HCT116 (cell line): ENCODE data around the gene PDE4D. TPM values are rescaled to one million over a fixed set of nuclear protein-coding genes. Genes with fewer than 3 reads are reported as not detected.

Experiments
- ATAC-seq: fragments of 200-7000 bp; cut with Tn5 transposase; 2 replicates; pipeline ENCODE4 v1.9.1; 2020; ENCODE audit warnings: mild to moderate bottlenecking, moderate library complexity
- BruUV-seq: library from RNA; stranded (reverse); fragments of 400-500 nt; replicated peaks from 2 replicates; lab custom pipeline; 2021; lab: Mats Ljungman, UMichigan
- CTCF ChIA-PET: fragments of 300-600 bp; sonication (Branson Sonifier 250); formaldehyde crosslinking; loops from one replicate; lab custom pipeline; 2021; ENCODE audit warnings: antibody characterized with exemption; lab: Charles Lee
- POLR2A ChIA-PET: fragments of 300-600, 350-600 bp; sonication (Branson Sonifier 250); formaldehyde crosslinking; loops from one replicate; lab custom pipeline; 2021; ENCODE audit warnings: antibody characterized with exemption; lab: Charles Lee
- RAD21 ChIA-PET, 2 experiments: fragments of 300-600 bp; sonication (Branson Sonifier 250); formaldehyde crosslinking; loops; one replicate each; lab custom pipeline; 2023; ENCODE audit warnings: low total read pairs in 2 of 2; ENCODE audit not compliant: uncharacterized antibody in 2 of 2, unreplicated experiment in 2 of 2, low non-redundant PET in 1 of 2; lab: Charles Lee
- DNase-seq: peaks from one replicate; pipeline ENCODE4 v3.0.0-alpha.2; 2010; ENCODE audit warnings: low read depth, low spot score
- H2AFZ ChIP-seq: fragments of 200-600 bp; shearing (Covaris generic), sonication (generic); 2 replicates; pipeline ENCODE4 v1.6.1; 2017; ENCODE audit warnings: low read depth, mixed run types, mixed read lengths, antibody characterized with exemption, low read length; ENCODE audit not compliant: poor library complexity, severe bottlenecking
- H3K27ac ChIP-seq: 2 replicates; pipeline ENCODE4 v1.5.1; 2012; ENCODE audit warnings: low read depth, low read length
- H3K27me3 ChIP-seq: fragments of 200-600 bp; sonication (generic); 2 replicates; pipeline ENCODE4 v1.6.1; 2016; ENCODE audit warnings: mixed run types, low read length, mixed read lengths; ENCODE audit not compliant: insufficient read depth
- H3K36me3 ChIP-seq, 2 experiments: fragments of 200-500 bp in 1 of 2; fragments of 200-600 bp in 1 of 2; sonication (Bioruptor generic) in 1 of 2; sonication (generic) in 1 of 2; 2 replicates each; pipeline versions ENCODE4 v1.5.1 to v1.6.1; 2014 to 2016; ENCODE audit warnings: low read length in 2 of 2, inconsistent platforms in 1 of 2, mixed read lengths in 1 of 2, mixed run types in 1 of 2; ENCODE audit not compliant: insufficient read depth in 2 of 2, control insufficient read depth in 1 of 2
- H3K4me1 ChIP-seq, 2 experiments: fragments of 200-600 bp in 1 of 2; sonication (generic) in 1 of 2; 2 replicates each; pipeline versions ENCODE4 v1.5.1 to v1.6.1; 2012 to 2017; ENCODE audit warnings: low read length in 2 of 2, inconsistent platforms in 1 of 2, mild to moderate bottlenecking in 1 of 2, mixed read lengths in 1 of 2, mixed run types in 1 of 2, moderate library complexity in 1 of 2; ENCODE audit not compliant: insufficient read depth in 2 of 2, control insufficient read depth in 1 of 2
- H3K4me2 ChIP-seq: fragments of 200-600 bp; sonication (generic); 2 replicates; pipeline ENCODE4 v1.6.1; 2017; ENCODE audit warnings: mixed run types, low read length, mixed read lengths
- H3K4me3 ChIP-seq, 2 experiments: fragments of 200-600 bp in 1 of 2; sonication (generic) in 1 of 2; replicated peaks in 1 of 2; 2 replicates each; pipeline ENCODE4 v1.5.1; 2011 to 2016; ENCODE audit warnings: low read length in 2 of 2, control low read depth in 1 of 2, low read depth in 1 of 2, mild to moderate bottlenecking in 1 of 2, mixed read lengths in 1 of 2, mixed run types in 1 of 2
- H3K79me2 ChIP-seq: fragments of 200-600 bp; sonication (generic); 2 replicates; pipeline ENCODE4 v1.6.1; 2017; ENCODE audit warnings: mild to moderate bottlenecking, mixed run types, low read length, moderate library complexity, mixed read lengths; ENCODE audit not compliant: insufficient read depth
- H3K9ac ChIP-seq: fragments of 200-600 bp; sonication (generic); 2 replicates; pipeline ENCODE4 v1.6.1; 2016; ENCODE audit warnings: low read length, mixed read lengths
- H3K9me2 ChIP-seq: fragments of 200-600 bp; sonication (generic), shearing (Covaris generic); 2 replicates; pipeline ENCODE4 v1.6.1; 2017; ENCODE audit warnings: mixed run types, mild to moderate bottlenecking, moderate library complexity; ENCODE audit not compliant: insufficient read depth
- H3K9me3 ChIP-seq, 2 experiments: fragments of 200-500 bp in 1 of 2; fragments of 200-600 bp in 1 of 2; sonication (Bioruptor generic) in 1 of 2; sonication (generic) in 1 of 2; 2 replicates each; pipeline ENCODE4 v1.6.1; 2014 to 2017; ENCODE audit warnings: low read length in 2 of 2, mixed read lengths in 2 of 2, inconsistent platforms in 1 of 2, low read depth in 1 of 2, mild to moderate bottlenecking in 1 of 2, mixed run types in 1 of 2, moderate library complexity in 1 of 2; ENCODE audit not compliant: control insufficient read depth in 1 of 2, insufficient read depth in 1 of 2
- H4K20me1 ChIP-seq: fragments of 200-600 bp; sonication (generic), shearing (Covaris generic); 2 replicates; pipeline ENCODE4 v1.6.1; 2017; ENCODE audit warnings: mixed run types, mild to moderate bottlenecking, moderate library complexity; ENCODE audit not compliant: insufficient read depth
- CEBPB ChIP-seq: IDR thresholded peaks from 2 replicates; pipeline ENCODE4 v1.6.1; 2012; ENCODE audit warnings: low read depth
- EGR1 ChIP-seq: IDR thresholded peaks from 2 replicates; pipeline ENCODE4 v1.6.1; 2012; ENCODE audit warnings: low read depth
- ELF1 ChIP-seq: IDR thresholded peaks from 2 replicates; pipeline ENCODE4 v1.6.1; 2012; ENCODE audit warnings: low read depth, borderline replicate concordance
- FOSL1 ChIP-seq: IDR thresholded peaks from 2 replicates; pipeline ENCODE4 v1.6.1; 2012; ENCODE audit warnings: low read depth
- POLR2A ChIP-seq: IDR thresholded peaks from 2 replicates; pipeline ENCODE4 v1.7.0; 2011; ENCODE audit warnings: borderline replicate concordance; ENCODE audit not compliant: insufficient read depth, insufficient read length; ENCODE audit errors: extremely low read depth
- POLR2AphosphoS5 ChIP-seq: IDR thresholded peaks from 2 replicates; pipeline ENCODE4 v1.6.1; 2011; ENCODE audit warnings: mild to moderate bottlenecking, low read depth, low read length, moderate library complexity
- SRF ChIP-seq: IDR thresholded peaks from 2 replicates; pipeline ENCODE4 v1.6.1; 2012; ENCODE audit warnings: low read depth
- ZFX ChIP-seq: fragments of 450-650 bp; IDR thresholded peaks from 2 replicates; pipeline ENCODE4 v1.6.1; 2017
- intact Hi-C: fragments of 100-400 bp; cut with micrococcal nuclease; formaldehyde crosslinking; loops from 2 replicates; pipeline ENCODE4 v1.10.0; 2022
- total RNA-seq: library from RNA; stranded (reverse); gene quantifications from one replicate; pipeline ENCODE4 v1.2.1, GENCODE V29; 2021; ENCODE audit not compliant: unreplicated experiment
- TF ChIP-seq, protein P1 (sequence below): IDR thresholded peaks from 2 replicates; pipeline ENCODE4 v1.6.1; 2012; ENCODE audit warnings: low read depth
- TF ChIP-seq, protein P2 (sequence below): IDR thresholded peaks from 2 replicates; pipeline ENCODE4 v1.6.1; 2012

The PDE4D gene
- total RNA-seq, 1 experiment from 2014 or later: 1.1 TPM

DNA sequence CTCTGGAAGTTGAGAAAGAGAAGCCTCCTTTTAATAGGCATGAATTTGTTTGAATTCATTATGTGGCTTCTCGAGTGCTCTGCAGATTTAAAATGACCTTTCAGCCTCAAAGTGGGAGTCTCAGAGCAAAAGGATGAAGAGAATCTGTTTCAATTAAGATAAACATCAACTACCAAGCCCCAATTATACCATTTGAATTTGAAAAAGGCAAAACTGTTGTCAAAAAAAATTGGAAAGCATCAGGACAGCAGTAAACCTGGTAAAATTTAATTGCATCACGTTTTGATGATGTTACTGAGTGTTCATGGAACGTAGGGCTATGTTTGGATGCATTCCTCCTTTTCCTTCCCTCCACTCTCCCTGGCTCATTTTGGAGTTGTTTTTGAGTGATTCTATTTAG lies 637.2 kb downstream of the PDE4D start:
- H3K27me3 ChIP-seq: peaks cover 22% of the 10 kb centered on the region
- no peaks in the 10 kb centered on the region for H3K36me3 ChIP-seq
- H3K27ac ChIP-seq: no peak overlapping the region
- no peak overlapping the region for H3K4me2 ChIP-seq
- H3K79me2 ChIP-seq: no peaks in the 10 kb centered on the region
- no peak for ATAC-seq
- no peaks in the 10 kb centered on the region for H3K9me3 ChIP-seq
- intact Hi-C loops: no loop called here
- ChIA-PET POLR2A (no interaction called here), RAD21 (no interaction called here), CTCF (no interaction called here)
- no peak for TF ChIP-seq ZFX
- TF ChIP-seq, protein P1, sequence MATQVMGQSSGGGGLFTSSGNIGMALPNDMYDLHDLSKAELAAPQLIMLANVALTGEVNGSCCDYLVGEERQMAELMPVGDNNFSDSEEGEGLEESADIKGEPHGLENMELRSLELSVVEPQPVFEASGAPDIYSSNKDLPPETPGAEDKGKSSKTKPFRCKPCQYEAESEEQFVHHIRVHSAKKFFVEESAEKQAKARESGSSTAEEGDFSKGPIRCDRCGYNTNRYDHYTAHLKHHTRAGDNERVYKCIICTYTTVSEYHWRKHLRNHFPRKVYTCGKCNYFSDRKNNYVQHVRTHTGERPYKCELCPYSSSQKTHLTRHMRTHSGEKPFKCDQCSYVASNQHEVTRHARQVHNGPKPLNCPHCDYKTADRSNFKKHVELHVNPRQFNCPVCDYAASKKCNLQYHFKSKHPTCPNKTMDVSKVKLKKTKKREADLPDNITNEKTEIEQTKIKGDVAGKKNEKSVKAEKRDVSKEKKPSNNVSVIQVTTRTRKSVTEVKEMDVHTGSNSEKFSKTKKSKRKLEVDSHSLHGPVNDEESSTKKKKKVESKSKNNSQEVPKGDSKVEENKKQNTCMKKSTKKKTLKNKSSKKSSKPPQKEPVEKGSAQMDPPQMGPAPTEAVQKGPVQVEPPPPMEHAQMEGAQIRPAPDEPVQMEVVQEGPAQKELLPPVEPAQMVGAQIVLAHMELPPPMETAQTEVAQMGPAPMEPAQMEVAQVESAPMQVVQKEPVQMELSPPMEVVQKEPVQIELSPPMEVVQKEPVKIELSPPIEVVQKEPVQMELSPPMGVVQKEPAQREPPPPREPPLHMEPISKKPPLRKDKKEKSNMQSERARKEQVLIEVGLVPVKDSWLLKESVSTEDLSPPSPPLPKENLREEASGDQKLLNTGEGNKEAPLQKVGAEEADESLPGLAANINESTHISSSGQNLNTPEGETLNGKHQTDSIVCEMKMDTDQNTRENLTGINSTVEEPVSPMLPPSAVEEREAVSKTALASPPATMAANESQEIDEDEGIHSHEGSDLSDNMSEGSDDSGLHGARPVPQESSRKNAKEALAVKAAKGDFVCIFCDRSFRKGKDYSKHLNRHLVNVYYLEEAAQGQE: no peak
- TF ChIP-seq POLR2A: no peak
- no peaks in the 10 kb centered on the region for H3K9me2 ChIP-seq
- H3K9ac ChIP-seq: no peak overlapping the region
- no peaks in the 10 kb centered on the region for H3K4me1 ChIP-seq
- H4K20me1 ChIP-seq: no peaks in the 10 kb centered on the region
- no peak overlapping the region for H3K4me3 ChIP-seq
- no TSS peak for BruUV-seq
- H2AFZ ChIP-seq: no peak overlapping the region
- no peak for DNase-seq

DNA sequence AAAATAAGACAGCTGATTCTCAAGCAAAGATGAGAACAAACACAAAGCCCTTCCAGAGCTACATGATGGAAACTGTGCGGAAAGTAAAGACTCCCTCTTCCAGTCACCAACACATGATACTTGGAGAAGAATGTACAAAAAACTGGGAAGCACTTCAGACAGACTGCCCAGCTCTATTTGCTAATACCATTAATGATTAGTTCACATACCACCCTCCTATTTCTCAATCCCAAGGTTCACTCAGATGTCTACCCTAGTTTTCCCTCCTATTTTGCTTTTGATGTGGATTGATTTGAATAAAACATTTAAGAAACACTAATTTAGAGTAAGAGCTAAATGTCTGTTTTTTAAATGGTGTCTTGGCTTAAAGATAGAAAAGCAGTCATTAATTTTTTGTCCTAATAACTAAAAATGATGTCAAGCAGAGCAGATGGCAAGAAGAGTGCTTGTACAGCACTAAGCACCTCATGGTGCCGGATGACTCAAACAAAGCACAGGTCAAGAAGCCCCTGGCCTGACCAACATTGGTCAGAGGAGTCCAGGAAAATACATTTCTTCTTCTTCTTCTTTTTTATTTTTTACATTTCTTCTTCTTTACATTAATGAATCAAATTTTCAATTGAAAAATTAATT lies 639.4 kb downstream of the PDE4D start:
- no peaks in the 10 kb centered on the region for H3K9me2 ChIP-seq
- no peak overlapping the region for H3K27ac ChIP-seq
- DNase-seq (no peak), ATAC-seq (no peak)
- intact Hi-C loops: no loop called here
- no TSS peak for BruUV-seq
- H3K9ac ChIP-seq: no peak overlapping the region
- ChIA-PET POLR2A (no interaction called here), RAD21 (no interaction called here), CTCF (no interaction called here)
- no peaks in the 10 kb centered on the region for H3K79me2 ChIP-seq
- H3K4me2 ChIP-seq: no peak overlapping the region
- H3K36me3 ChIP-seq: no peaks in the 10 kb centered on the region
- peaks cover 15% of the 10 kb centered on the region for H3K27me3 ChIP-seq
- no peaks in the 10 kb centered on the region for H3K4me1 ChIP-seq
- no peaks in the 10 kb centered on the region for H3K9me3 ChIP-seq
- no peak overlapping the region for H3K4me3 ChIP-seq
- no peaks in the 10 kb centered on the region for H4K20me1 ChIP-seq
- H2AFZ ChIP-seq: no peak overlapping the region
- no peak for TF ChIP-seq POLR2AphosphoS5
- TF ChIP-seq, protein P2, sequence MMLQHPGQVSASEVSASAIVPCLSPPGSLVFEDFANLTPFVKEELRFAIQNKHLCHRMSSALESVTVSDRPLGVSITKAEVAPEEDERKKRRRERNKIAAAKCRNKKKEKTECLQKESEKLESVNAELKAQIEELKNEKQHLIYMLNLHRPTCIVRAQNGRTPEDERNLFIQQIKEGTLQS: no peak
- no peak for TF ChIP-seq SRF
- no peak for TF ChIP-seq POLR2A
- TF ChIP-seq CEBPB: no peak
- no peak for TF ChIP-seq EGR1
- TF ChIP-seq, protein P1: no peak
- no peak for TF ChIP-seq FOSL1
- TF ChIP-seq ELF1: no peak
